ENCODE measurements around the gene DUSP7. TPM values are rescaled to one million over a fixed set of nuclear protein-coding genes. Genes with fewer than 3 reads are reported as not detected.
"Not testable (repeated sequence)": the region's sequence is repeated elsewhere in the genome, so short reads cannot be mapped to it uniquely, and the experiment has no call there.

The DUSP7 gene
- total RNA-seq, 1 experiment from 2014 or later, result 13.1 TPM

DNA sequence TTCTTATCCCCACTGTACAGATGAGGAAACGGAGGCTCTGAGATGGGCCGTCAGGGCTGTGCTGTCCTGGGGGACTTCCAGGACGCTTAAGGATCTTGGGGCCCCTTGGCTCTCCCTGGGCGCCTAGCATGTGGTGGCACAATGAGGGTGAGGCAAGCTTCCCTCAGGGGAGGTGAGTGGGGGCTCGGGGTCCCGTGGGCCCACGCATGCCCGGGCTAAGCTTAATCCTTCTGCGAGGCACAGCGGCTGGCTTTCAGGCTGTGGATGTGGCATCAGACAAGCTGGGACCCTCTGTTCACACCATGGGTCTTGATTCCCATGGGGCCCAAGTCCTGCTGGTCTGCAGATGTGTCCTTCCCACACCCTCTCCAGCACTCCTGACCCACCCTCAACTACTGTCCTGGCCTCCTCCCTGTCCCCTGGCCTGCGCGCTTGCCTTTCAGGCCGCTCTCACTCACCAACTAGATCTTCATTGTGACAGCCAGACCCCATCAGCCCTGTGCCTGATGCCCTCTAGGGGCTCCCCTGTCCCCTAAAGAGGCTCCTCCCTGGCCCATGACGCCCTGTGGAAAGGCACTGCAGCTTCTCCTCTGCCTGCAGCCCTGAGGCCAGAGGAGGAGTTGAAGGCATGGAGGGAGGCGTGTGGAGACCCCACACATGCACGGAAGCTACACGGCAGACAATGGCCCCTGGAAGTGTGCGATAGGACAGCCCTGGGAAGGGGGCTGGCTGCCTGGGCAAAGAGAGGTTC lies 11.3 kb downstream of the DUSP7 start:
- Histone ChIP-seq H3K4me1 (ENCODE audit: control insufficient read depth, insufficient read depth, low read length) (peaks cover 21% of the 10 kb centered on the region), H3K27me3 (ENCODE audit: control insufficient read depth, insufficient read depth, low read length) (no peaks in the 10 kb centered on the region), H3K9me3 (ENCODE audit: control insufficient read depth, insufficient read depth, low read depth, low read length) (no peaks in the 10 kb centered on the region), H3K4me3 (ENCODE audit: low read depth in 2 of 2, low read length in 2 of 2) (no peak overlapping the region), H3K27ac (ENCODE audit: low read length) (no peak overlapping the region), H3K36me3 (ENCODE audit: control insufficient read depth, insufficient read depth, low read length) (no peaks in the 10 kb centered on the region)
- TF ChIP-seq, protein P1, sequence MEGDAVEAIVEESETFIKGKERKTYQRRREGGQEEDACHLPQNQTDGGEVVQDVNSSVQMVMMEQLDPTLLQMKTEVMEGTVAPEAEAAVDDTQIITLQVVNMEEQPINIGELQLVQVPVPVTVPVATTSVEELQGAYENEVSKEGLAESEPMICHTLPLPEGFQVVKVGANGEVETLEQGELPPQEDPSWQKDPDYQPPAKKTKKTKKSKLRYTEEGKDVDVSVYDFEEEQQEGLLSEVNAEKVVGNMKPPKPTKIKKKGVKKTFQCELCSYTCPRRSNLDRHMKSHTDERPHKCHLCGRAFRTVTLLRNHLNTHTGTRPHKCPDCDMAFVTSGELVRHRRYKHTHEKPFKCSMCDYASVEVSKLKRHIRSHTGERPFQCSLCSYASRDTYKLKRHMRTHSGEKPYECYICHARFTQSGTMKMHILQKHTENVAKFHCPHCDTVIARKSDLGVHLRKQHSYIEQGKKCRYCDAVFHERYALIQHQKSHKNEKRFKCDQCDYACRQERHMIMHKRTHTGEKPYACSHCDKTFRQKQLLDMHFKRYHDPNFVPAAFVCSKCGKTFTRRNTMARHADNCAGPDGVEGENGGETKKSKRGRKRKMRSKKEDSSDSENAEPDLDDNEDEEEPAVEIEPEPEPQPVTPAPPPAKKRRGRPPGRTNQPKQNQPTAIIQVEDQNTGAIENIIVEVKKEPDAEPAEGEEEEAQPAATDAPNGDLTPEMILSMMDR (IDR thresholded peaks at IDR 0.05), result no peak
- no peak for TF ChIP-seq POLR2AphosphoS5 (IDR thresholded peaks at IDR 0.05; ENCODE audit: low read depth, low read length)
- TF ChIP-seq, protein P2, sequence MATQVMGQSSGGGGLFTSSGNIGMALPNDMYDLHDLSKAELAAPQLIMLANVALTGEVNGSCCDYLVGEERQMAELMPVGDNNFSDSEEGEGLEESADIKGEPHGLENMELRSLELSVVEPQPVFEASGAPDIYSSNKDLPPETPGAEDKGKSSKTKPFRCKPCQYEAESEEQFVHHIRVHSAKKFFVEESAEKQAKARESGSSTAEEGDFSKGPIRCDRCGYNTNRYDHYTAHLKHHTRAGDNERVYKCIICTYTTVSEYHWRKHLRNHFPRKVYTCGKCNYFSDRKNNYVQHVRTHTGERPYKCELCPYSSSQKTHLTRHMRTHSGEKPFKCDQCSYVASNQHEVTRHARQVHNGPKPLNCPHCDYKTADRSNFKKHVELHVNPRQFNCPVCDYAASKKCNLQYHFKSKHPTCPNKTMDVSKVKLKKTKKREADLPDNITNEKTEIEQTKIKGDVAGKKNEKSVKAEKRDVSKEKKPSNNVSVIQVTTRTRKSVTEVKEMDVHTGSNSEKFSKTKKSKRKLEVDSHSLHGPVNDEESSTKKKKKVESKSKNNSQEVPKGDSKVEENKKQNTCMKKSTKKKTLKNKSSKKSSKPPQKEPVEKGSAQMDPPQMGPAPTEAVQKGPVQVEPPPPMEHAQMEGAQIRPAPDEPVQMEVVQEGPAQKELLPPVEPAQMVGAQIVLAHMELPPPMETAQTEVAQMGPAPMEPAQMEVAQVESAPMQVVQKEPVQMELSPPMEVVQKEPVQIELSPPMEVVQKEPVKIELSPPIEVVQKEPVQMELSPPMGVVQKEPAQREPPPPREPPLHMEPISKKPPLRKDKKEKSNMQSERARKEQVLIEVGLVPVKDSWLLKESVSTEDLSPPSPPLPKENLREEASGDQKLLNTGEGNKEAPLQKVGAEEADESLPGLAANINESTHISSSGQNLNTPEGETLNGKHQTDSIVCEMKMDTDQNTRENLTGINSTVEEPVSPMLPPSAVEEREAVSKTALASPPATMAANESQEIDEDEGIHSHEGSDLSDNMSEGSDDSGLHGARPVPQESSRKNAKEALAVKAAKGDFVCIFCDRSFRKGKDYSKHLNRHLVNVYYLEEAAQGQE (IDR thresholded peaks at IDR 0.05; ENCODE audit: insufficient read depth in 1 of 2, low read depth in 2 of 2, low read length in 1 of 2), result no peak
- no peak for TF ChIP-seq SIN3A (IDR thresholded peaks at IDR 0.05; ENCODE audit: borderline replicate concordance, insufficient read depth, low read depth, low read length)
- no peak for TF ChIP-seq TCF7L2 (IDR thresholded peaks at IDR 0.05; ENCODE audit: low read depth, low read length)
- intact Hi-C loops (cut with micrococcal nuclease; ENCODE audit: unreplicated experiment), result no loop called here
- ChIA-PET CTCF (interaction anchor here (0.5 to 0.8 kb wide), 2 partner anchors 9 to 12 kb away, joined by 3 to 4 read pairs; no protein-coding TSS in a partner anchor), POLR2A (no interaction called here)
- no peak for DNase-seq (ENCODE audit: low read depth, low spot score)
- in situ Hi-C loops (cut with HindIII; ENCODE audit: low pct_unique_long_range_greater_than_20kb, low sequenced_read_pairs), result loop anchor here (10.0 kb wide), 1 partner anchor 120 kb away; no protein-coding TSS in a partner anchor
- ATAC-seq, result no peak
- BruUV-seq (replicated peaks), result no TSS peak

DNA sequence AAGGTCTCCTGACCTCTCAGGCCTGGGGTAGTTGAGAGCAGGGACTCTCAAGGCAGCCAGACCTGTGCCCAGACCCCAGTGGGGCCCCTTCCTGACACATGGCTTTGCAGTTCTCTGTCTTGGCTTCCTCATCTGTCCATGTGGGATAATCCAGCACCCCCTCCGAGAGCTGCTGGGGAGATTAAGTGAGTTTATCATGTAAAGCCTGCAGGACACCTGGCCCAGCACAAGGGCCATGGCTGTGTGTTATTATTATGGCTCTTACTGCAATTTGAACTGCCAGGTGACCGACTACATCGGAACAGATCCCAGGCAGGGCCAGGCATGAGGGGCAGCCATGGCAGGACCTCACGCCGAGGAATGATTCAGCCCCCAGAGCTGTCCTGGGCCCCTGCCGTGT lies 12.6 kb downstream of the DUSP7 start:
- POLR2A ChIA-PET, result no interaction called here
- in situ Hi-C loops (cut with HindIII; ENCODE audit: low pct_unique_long_range_greater_than_20kb, low sequenced_read_pairs), result loop anchor here (10.0 kb wide), 1 partner anchor 121 kb away; no protein-coding TSS in a partner anchor
- ATAC-seq (no peak), DNase-seq (ENCODE audit: low read depth, low spot score) (no peak)
- H3K4me3 ChIP-seq (ENCODE audit: low read depth in 2 of 2, low read length in 2 of 2), result no peak overlapping the region
- no peak overlapping the region for H3K27ac ChIP-seq (ENCODE audit: low read length)
- H3K27me3 ChIP-seq (ENCODE audit: control insufficient read depth, insufficient read depth, low read length), result no peaks in the 10 kb centered on the region
- intact Hi-C loops (cut with micrococcal nuclease; ENCODE audit: unreplicated experiment), result no loop called here
- H3K36me3 ChIP-seq (ENCODE audit: control insufficient read depth, insufficient read depth, low read length), result no peaks in the 10 kb centered on the region
- H3K4me1 ChIP-seq (ENCODE audit: control insufficient read depth, insufficient read depth, low read length), result peaks cover 21% of the 10 kb centered on the region
- CTCF ChIA-PET, result no interaction called here
- no TSS peak for BruUV-seq (replicated peaks)
- H3K9me3 ChIP-seq (ENCODE audit: control insufficient read depth, insufficient read depth, low read depth, low read length), result no peaks in the 10 kb centered on the region
- no peak for TF ChIP-seq TCF7L2 (IDR thresholded peaks at IDR 0.05; ENCODE audit: low read depth, low read length)
- no peak for TF ChIP-seq POLR2AphosphoS5 (IDR thresholded peaks at IDR 0.05; ENCODE audit: low read depth, low read length)
- TF ChIP-seq, protein P2 (IDR thresholded peaks at IDR 0.05; ENCODE audit: insufficient read depth in 1 of 2, low read depth in 2 of 2, low read length in 1 of 2), result no peak
- TF ChIP-seq SIN3A (IDR thresholded peaks at IDR 0.05; ENCODE audit: borderline replicate concordance, insufficient read depth, low read depth, low read length), result no peak
- TF ChIP-seq, protein P1 (IDR thresholded peaks at IDR 0.05), result no peak

DNA sequence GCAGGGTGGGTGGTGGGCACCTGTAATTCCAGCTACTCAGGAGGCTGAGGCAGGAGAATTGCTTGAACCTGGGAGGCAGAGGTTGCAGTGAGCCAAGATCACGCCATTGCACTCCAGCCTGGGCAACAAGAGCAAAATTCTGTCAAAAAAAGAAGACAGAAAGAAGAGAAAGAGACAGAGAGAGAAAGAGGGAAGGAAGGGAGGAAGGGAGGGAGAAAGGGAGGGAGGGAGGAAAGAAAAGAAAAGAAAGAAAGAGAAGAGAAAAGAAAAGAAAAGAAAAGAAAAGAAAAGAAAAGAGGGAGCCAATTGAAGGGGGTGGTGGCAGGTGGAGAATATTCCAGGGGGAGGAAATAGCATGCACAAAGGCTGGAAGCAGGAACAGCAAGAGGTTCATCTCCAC lies 13.3 kb downstream of the DUSP7 start:
- H3K9me3 ChIP-seq (ENCODE audit: control insufficient read depth, insufficient read depth, low read depth, low read length); CTCF ChIA-PET; H3K27me3 ChIP-seq (ENCODE audit: control insufficient read depth, insufficient read depth, low read length); POLR2A ChIA-PET; H3K36me3 ChIP-seq (ENCODE audit: control insufficient read depth, insufficient read depth, low read length); DNase-seq (ENCODE audit: low read depth, low spot score); ATAC-seq; intact Hi-C loops (cut with micrococcal nuclease; ENCODE audit: unreplicated experiment); BruUV-seq (replicated peaks); H3K4me3 ChIP-seq (ENCODE audit: low read depth in 2 of 2, low read length in 2 of 2); H3K27ac ChIP-seq (ENCODE audit: low read length): not testable (repeated sequence)
- H3K4me1 ChIP-seq (ENCODE audit: control insufficient read depth, insufficient read depth, low read length), result peaks cover 21% of the 10 kb centered on the region
- in situ Hi-C loops (cut with HindIII; ENCODE audit: low pct_unique_long_range_greater_than_20kb, low sequenced_read_pairs), result loop anchor here (10.0 kb wide), 1 partner anchor 122 kb away; no protein-coding TSS in a partner anchor
